NCI-H2107 treated with DMSO at 0.1 percent for 48 hours (cell line): ENCODE data around the gene INHBE.
"Not testable (repeated sequence)": the region's sequence is repeated elsewhere in the genome, so short reads cannot be mapped to it uniquely, and the experiment has no call there.

Source experiments
- DNase-seq: peaks from one replicate; lab custom pipeline; 2025; ENCODE audit not compliant: unreplicated experiment; lab: John Stamatoyannopoulos, UW

Gene INHBE

GRCh38 chr12:57491393-57492280 lies 36.5 kb downstream of the INHBE start:
- DNase-seq, result no peak

- not testable (repeated sequence) for DNase-seq
Observed at GRCh38 chr12:57495051-57495701, 40.1 kb downstream of the INHBE start.

- peak; percentile 85 for DNase-seq
Observed at GRCh38 chr12:57496822-57497221, 41.7 kb downstream of the INHBE start.

- DNase-seq, result peak; percentile 53
Observed at GRCh38 chr12:57497223-57498131, 42.4 kb downstream of the INHBE start.

- DNase-seq, result no peak
Observed at GRCh38 chr12:57498132-57498502, 43.0 kb downstream of the INHBE start.

GRCh38 chr12:57498571-57498970 lies 43.5 kb downstream of the INHBE start:
- DNase-seq, result no peak

GRCh38 chr12:57500213-57500612 lies 45.1 kb downstream of the INHBE start:
- DNase-seq, result no peak

- not testable (repeated sequence) for DNase-seq
Observed at GRCh38 chr12:57502311-57502969, 47.3 kb downstream of the INHBE start.

- DNase-seq, result not testable (repeated sequence)
Observed at GRCh38 chr12:57506541-57506940, 51.4 kb downstream of the INHBE start.
